GM19025 (cell line): ENCODE measurements around the gene BICDL1.

Experiments
- ATAC-seq: cut with Tn5 transposase; IDR thresholded peaks from one replicate; pipeline ENCODE4 v1.9.1; 2021; ENCODE audit warnings: mild to moderate bottlenecking, low read depth, moderate library complexity; ENCODE audit not compliant: unreplicated experiment

The BICDL1 gene

GRCh38 chr12:120076651-120077050 lies 87.6 kb downstream of the BICDL1 start:
- no peak for ATAC-seq

GRCh38 chr12:120077260-120077659 lies 88.2 kb downstream of the BICDL1 start:
- ATAC-seq = no peak

GRCh38 chr12:120078868-120079267 lies 89.8 kb downstream of the BICDL1 start:
- no peak for ATAC-seq

- no peak for ATAC-seq
Observed at GRCh38 chr12:120079411-120080400, 90.7 kb downstream of the BICDL1 start.

- no peak for ATAC-seq
Observed at GRCh38 chr12:120081641-120082040, 92.6 kb downstream of the BICDL1 start.

GRCh38 chr12:120085920-120086645 lies 97.0 kb downstream of the BICDL1 start:
- no peak for ATAC-seq

- peak; percentile 96 for ATAC-seq
Observed at GRCh38 chr12:120086801-120087621, 98.0 kb downstream of the BICDL1 start.

GRCh38 chr12:120089105-120089504 lies 100.1 kb downstream of the BICDL1 start:
- ATAC-seq = no peak

- ATAC-seq = no peak
Observed at GRCh38 chr12:120089796-120090195, 100.8 kb downstream of the BICDL1 start.

GRCh38 chr12:120090206-120090605 lies 101.2 kb downstream of the BICDL1 start:
- no peak for ATAC-seq

GRCh38 chr12:120090626-120091295 lies 101.7 kb downstream of the BICDL1 start:
- ATAC-seq = no peak

GRCh38 chr12:120091371-120092090 lies 102.5 kb downstream of the BICDL1 start:
- ATAC-seq = no peak

- no peak for ATAC-seq
Observed at GRCh38 chr12:120092551-120093335, 103.7 kb downstream of the BICDL1 start.

- ATAC-seq = no peak
Observed at GRCh38 chr12:120093336-120093591, 104.2 kb downstream of the BICDL1 start.

- ATAC-seq = no peak
Observed at GRCh38 chr12:120093592-120094355, 104.7 kb downstream of the BICDL1 start.

- ATAC-seq = no peak
Observed at GRCh38 chr12:120094485-120094884, 105.4 kb downstream of the BICDL1 start.

- no peak for ATAC-seq
Observed at GRCh38 chr12:120095331-120095730, 106.3 kb downstream of the BICDL1 start.

- no peak for ATAC-seq
Observed at GRCh38 chr12:120095736-120096135, 106.7 kb downstream of the BICDL1 start.
